GM18861 (cell line): ENCODE measurements around the gene INO80.
"Not testable (repeated sequence)": the region's sequence is repeated elsewhere in the genome, so short reads cannot be mapped to it uniquely, and the experiment has no call there.

Experiments
- ATAC-seq: cut with Tn5 transposase; IDR thresholded peaks from one replicate; pipeline ENCODE4 v1.9.1; 2021; ENCODE audit not compliant: unreplicated experiment

INO80 gene, protein sequence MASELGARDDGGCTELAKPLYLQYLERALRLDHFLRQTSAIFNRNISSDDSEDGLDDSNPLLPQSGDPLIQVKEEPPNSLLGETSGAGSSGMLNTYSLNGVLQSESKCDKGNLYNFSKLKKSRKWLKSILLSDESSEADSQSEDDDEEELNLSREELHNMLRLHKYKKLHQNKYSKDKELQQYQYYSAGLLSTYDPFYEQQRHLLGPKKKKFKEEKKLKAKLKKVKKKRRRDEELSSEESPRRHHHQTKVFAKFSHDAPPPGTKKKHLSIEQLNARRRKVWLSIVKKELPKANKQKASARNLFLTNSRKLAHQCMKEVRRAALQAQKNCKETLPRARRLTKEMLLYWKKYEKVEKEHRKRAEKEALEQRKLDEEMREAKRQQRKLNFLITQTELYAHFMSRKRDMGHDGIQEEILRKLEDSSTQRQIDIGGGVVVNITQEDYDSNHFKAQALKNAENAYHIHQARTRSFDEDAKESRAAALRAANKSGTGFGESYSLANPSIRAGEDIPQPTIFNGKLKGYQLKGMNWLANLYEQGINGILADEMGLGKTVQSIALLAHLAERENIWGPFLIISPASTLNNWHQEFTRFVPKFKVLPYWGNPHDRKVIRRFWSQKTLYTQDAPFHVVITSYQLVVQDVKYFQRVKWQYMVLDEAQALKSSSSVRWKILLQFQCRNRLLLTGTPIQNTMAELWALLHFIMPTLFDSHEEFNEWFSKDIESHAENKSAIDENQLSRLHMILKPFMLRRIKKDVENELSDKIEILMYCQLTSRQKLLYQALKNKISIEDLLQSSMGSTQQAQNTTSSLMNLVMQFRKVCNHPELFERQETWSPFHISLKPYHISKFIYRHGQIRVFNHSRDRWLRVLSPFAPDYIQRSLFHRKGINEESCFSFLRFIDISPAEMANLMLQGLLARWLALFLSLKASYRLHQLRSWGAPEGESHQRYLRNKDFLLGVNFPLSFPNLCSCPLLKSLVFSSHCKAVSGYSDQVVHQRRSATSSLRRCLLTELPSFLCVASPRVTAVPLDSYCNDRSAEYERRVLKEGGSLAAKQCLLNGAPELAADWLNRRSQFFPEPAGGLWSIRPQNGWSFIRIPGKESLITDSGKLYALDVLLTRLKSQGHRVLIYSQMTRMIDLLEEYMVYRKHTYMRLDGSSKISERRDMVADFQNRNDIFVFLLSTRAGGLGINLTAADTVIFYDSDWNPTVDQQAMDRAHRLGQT (N-terminal part only)

GRCh38 chr15:41116116-41116961 is at the start of gene INO80:
TSS of gene INO80 (minus strand) at chr15:41116280. CDS start at chr15:41096310, 19,970 bp downstream.
- peak; percentile 57 for ATAC-seq

DNA sequence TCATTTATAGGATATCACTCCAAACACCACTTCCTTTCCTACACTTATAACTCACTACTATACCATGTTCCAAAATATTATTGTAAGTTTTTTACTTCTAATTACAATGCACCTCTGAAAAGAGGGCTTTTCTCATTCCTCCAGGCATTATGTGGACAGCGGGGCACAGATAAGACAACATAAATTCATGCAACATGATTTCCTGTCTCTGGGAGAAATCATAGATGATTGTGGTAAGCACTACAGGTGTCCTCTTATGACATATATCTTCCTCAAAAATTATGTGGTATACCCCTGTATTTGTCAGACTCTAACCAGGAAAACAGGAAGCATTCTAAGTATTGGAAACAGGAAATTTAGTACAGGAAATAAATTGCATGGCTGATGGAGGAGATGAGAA is 45.7 kb upstream of the INO80 start:
- no peak for ATAC-seq

GRCh38 chr15:41161336-41161735 is 45.3 kb upstream of the INO80 start:
- ATAC-seq: no peak

DNA sequence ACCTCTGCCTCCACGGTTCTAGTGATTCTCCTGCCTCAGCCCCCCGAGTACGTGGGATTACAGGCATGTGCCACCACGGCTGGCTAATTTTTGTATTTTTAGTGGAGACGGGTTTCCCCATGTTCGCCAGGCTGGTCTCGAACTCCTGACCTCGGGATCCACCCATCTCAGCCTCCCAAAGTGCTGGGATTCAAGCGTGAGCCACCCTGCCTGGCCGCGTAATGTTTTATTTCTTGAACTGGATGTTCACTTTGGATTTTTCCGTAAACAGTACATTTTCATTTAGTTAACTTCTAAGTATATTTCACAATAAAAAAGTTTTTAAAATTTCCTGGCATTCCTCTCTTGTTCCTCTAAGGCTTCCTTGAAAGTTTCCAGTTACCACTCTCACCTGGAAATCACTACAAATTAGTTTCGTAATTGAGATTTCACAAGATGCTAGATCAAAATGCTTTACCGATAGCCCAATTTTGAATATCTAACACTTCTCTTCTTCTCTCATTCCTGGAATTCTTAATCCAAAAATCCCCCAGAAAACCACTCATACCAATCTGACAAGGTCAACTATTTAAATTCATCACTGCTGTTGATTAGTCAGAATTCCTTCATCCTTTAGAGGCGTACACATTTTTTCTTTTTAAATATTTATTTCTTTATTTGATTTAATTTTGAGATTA is 44.7 kb upstream of the INO80 start:
- no peak for ATAC-seq

- ATAC-seq: no peak
Measured at GRCh38 chr15:41154412-41154811, 38.3 kb upstream of the INO80 start.

DNA sequence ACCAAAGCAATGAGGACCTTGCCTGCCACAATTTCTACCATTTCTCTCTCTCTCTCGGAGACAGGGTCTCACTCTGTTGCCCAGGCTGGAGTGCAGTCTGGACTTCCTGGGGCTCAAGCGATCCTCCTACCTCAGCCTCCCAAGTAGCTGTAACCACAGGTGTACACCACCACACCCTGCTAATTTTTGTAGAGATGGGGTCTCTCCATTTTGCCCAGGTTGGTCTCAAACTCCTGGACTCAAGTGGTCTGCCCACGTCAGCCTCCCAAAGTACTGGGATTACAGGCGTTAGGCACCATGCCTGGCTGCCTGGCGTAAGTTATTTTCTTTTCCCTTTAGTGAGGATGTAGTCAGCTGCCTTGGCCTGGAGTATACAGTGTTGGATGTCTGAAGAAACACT is 37.7 kb upstream of the INO80 start:
- ATAC-seq: no peak

GRCh38 chr15:41151451-41152005 is 35.4 kb upstream of the INO80 start:
- ATAC-seq: no peak

GRCh38 chr15:41150279-41150678 is 34.2 kb upstream of the INO80 start:
- ATAC-seq: no peak

- ATAC-seq: no peak
Measured at GRCh38 chr15:41148065-41148464, 32.0 kb upstream of the INO80 start.

DNA sequence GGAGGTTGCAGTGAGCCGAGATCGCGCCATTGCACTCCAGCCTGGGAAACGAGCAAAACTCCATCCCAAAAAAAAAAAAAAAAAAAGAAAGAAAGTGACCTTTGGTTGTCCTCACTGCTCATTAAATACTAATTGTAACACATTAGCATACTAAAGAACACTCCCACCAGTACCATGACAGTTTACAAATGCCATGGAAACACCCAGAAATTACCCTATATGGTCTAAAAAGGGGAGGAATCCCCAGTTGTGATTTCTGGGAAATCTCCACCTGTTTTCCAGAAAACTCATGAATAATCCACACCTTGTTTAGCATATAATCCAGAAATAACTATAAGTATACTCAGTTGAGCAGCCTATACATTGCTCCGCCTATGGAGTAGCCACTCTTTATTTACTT is 23.5 kb upstream of the INO80 start:
- no peak for ATAC-seq

GRCh38 chr15:41139112-41139511 is 23.0 kb upstream of the INO80 start:
- not testable (repeated sequence) for ATAC-seq

- ATAC-seq: not testable (repeated sequence)
Measured at GRCh38 chr15:41135580-41135979, 19.5 kb upstream of the INO80 start.

- no peak for ATAC-seq
Measured at GRCh38 chr15:41133454-41133853, 17.4 kb upstream of the INO80 start.

DNA sequence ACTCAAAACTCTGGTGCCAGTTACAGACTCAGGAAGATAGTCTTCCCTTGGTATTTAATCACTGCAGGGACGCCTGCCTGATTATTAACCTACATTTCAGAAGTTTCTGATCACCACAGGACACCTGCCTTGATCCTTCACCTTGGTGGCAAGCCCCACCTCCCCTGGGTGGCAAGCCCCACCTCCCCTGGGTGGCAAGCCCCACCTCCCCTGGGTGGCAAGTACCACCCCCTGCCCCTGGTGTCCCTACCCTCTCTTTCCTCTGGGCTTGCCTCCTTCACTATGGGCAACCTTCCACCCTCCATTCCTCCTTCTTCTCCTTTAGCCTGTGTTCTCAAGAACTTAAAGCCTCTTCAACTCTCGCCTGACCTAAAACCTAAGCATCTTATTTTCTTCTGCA is 16.0 kb upstream of the INO80 start:
- not testable (repeated sequence) for ATAC-seq

DNA sequence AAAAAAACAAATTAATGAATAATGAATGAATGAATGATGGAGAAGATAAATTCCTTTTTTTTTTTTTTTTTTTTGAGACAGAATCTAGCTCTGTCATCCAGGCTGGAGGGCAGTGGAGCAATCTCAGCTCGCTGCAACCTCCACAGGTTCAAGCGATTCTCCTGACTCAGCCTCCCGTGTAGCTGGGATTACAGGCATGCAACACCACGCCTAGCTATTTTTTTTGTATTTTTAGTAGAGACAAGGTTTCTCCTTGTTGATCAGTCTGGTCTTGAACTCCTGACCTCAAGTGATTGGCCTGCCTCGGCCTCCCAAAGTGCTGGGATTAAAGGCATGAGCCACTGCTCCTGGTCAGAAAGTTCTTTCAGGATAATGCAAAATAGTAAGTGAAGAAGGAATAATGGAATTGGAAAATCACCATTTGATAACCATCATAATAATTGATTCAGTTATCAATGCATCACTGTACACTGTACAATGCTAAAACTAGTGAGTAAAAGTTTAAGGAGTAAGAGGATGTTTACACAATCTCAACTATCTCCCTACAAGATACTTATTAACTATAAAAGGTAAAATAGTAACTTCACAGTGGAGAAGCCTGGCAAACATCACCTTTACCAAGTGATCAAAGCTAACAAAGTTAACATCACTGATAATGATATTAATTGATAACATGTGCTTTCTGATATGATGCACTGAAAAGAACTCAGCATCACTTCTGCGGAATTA is 12.3 kb upstream of the INO80 start:
- ATAC-seq: no peak

- ATAC-seq: no peak
Measured at GRCh38 chr15:41125931-41126642, 10.0 kb upstream of the INO80 start.

GRCh38 chr15:41125063-41125669 is 9.1 kb upstream of the INO80 start:
- no peak for ATAC-seq

DNA sequence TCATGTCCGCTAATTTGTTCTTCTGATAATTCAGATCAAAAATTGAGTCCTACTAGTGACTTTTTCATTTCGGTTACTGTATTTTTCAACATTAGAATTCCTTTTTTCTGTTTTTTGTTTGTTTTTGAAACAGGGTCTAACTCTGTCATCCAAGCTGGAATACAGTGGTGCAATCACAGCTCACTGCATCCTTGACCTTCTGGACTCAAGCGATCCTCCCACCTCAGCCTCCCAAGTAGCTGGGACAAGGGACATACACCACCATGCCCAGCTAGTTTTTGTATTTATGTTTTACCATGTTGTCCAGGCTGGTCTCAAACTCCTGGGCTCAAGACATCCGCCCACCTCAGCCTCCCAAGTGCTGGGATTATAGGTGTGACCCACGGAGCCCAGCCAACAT is 8.0 kb upstream of the INO80 start:
- ATAC-seq: no peak
